ENCODE results near the gene SLC5A10.

The SLC5A10 gene

GRCh38 chr17:19002805-19003542 is 51.0 kb downstream of the SLC5A10 start:
- no peak for DNase-seq (ENCODE audit: low read depth, low spot score)

GRCh38 chr17:19003543-19004420 is 51.8 kb downstream of the SLC5A10 start:
- no peak for DNase-seq (ENCODE audit: low read depth, low spot score)

GRCh38 chr17:19004421-19005136 is 52.6 kb downstream of the SLC5A10 start, which contains the start of gene FAM83G:
FAM83G (minus strand) TSS chr17:19004764; CDS start chr17:19004041, 723 bp downstream.
- no peak for DNase-seq (ENCODE audit: low read depth, low spot score)

- DNase-seq (ENCODE audit: low read depth, low spot score) = no peak
Measured at GRCh38 chr17:19005137-19005773, 53.3 kb downstream of the SLC5A10 start.

GRCh38 chr17:19005789-19006430 is 53.9 kb downstream of the SLC5A10 start:
- DNase-seq (ENCODE audit: low read depth, low spot score) = no peak

GRCh38 chr17:19006698-19007097 is 54.7 kb downstream of the SLC5A10 start:
- no peak for DNase-seq (ENCODE audit: low read depth, low spot score)

- DNase-seq (ENCODE audit: low read depth, low spot score) = no peak
Measured at GRCh38 chr17:19009970-19010369, 58.0 kb downstream of the SLC5A10 start.

- no peak for DNase-seq (ENCODE audit: low read depth, low spot score)
Measured at GRCh38 chr17:19010729-19011505, 59.0 kb downstream of the SLC5A10 start.

GRCh38 chr17:19011581-19011980 is 59.6 kb downstream of the SLC5A10 start:
- DNase-seq (ENCODE audit: low read depth, low spot score) = no peak

- no peak for DNase-seq (ENCODE audit: low read depth, low spot score)
Measured at GRCh38 chr17:19012171-19013080, 60.5 kb downstream of the SLC5A10 start.

GRCh38 chr17:19013226-19013625 is 61.3 kb downstream of the SLC5A10 start:
- DNase-seq (ENCODE audit: low read depth, low spot score) = no peak

- no peak for DNase-seq (ENCODE audit: low read depth, low spot score)
Measured at GRCh38 chr17:19013806-19014627, 62.1 kb downstream of the SLC5A10 start.

GRCh38 chr17:19014628-19015215 is 62.8 kb downstream of the SLC5A10 start:
- DNase-seq (ENCODE audit: low read depth, low spot score) = no peak

GRCh38 chr17:19015428-19015827 is 63.5 kb downstream of the SLC5A10 start:
- DNase-seq (ENCODE audit: low read depth, low spot score) = no peak

GRCh38 chr17:19016297-19016696 is 64.3 kb downstream of the SLC5A10 start:
- no peak for DNase-seq (ENCODE audit: low read depth, low spot score)

- DNase-seq (ENCODE audit: low read depth, low spot score) = no peak
Measured at GRCh38 chr17:19016881-19017280, 64.9 kb downstream of the SLC5A10 start.

- DNase-seq (ENCODE audit: low read depth, low spot score) = no peak
Measured at GRCh38 chr17:19017401-19017800, 65.4 kb downstream of the SLC5A10 start.

Data from brain pericyte (primary cell).